ENCODE data around the gene LRRC37B.
"Not testable (repeated sequence)": the region's sequence is repeated elsewhere in the genome, so short reads cannot be mapped to it uniquely, and the experiment has no call there.

LRRC37B gene

GRCh38 chr17:32006957-32007462 is at the start of gene LRRC37B:
TSS of gene LRRC37B (plus strand) at chr17:32007383. CDS start at chr17:32021393, 14,010 bp downstream.
- peak; percentile 91 for DNase-seq

- not testable (repeated sequence) for DNase-seq
These were observed 43.1 kb upstream of the LRRC37B start for GRCh38 chr17:31964131-31964530.

GRCh38 chr17:31967648-31968047 is 39.5 kb upstream of the LRRC37B start:
- DNase-seq = no peak

GRCh38 chr17:31970416-31970815 is 36.8 kb upstream of the LRRC37B start:
- DNase-seq = not testable (repeated sequence)

GRCh38 chr17:31974269-31975071 is 32.7 kb upstream of the LRRC37B start:
- DNase-seq = not testable (repeated sequence)

- DNase-seq = not testable (repeated sequence)
These were observed 31.8 kb upstream of the LRRC37B start for GRCh38 chr17:31975391-31975790.

- DNase-seq = not testable (repeated sequence)
These were observed 15.4 kb upstream of the LRRC37B start for GRCh38 chr17:31991821-31992220.

- no peak for DNase-seq
These were observed 10.2 kb upstream of the LRRC37B start for GRCh38 chr17:31997005-31997404.

GRCh38 chr17:32007463-32008298 is 498 bp downstream of the LRRC37B start:
- DNase-seq = peak; percentile 36

- DNase-seq = no peak
These were observed 2.0 kb downstream of the LRRC37B start for GRCh38 chr17:32009262-32009542.

- no peak for DNase-seq
These were observed 2.9 kb downstream of the LRRC37B start for GRCh38 chr17:32010114-32010513.

GRCh38 chr17:32015245-32016013 is 8.2 kb downstream of the LRRC37B start:
- DNase-seq = no peak

- DNase-seq = no peak
These were observed 9.0 kb downstream of the LRRC37B start for GRCh38 chr17:32016231-32016630.

- no peak for DNase-seq
These were observed 12.0 kb downstream of the LRRC37B start for GRCh38 chr17:32019228-32019627.

GRCh38 chr17:32020943-32021614 is 13.9 kb downstream of the LRRC37B start:
- DNase-seq = no peak

- DNase-seq = no peak
These were observed 14.4 kb downstream of the LRRC37B start for GRCh38 chr17:32021615-32021955.

- DNase-seq = not testable (repeated sequence)
These were observed 15.4 kb downstream of the LRRC37B start for GRCh38 chr17:32022554-32022953.

- DNase-seq = not testable (repeated sequence)
These were observed 20.1 kb downstream of the LRRC37B start for GRCh38 chr17:32027271-32027670.

GRCh38 chr17:32033223-32033622 is 26.0 kb downstream of the LRRC37B start:
- DNase-seq = no peak

- not testable (repeated sequence) for DNase-seq
These were observed 26.6 kb downstream of the LRRC37B start for GRCh38 chr17:32033812-32034211.

GRCh38 chr17:32040246-32040645 is 33.1 kb downstream of the LRRC37B start:
- not testable (repeated sequence) for DNase-seq

GRCh38 chr17:32041306-32041875 is 34.2 kb downstream of the LRRC37B start:
- not testable (repeated sequence) for DNase-seq
